Ovary (tissue), 3 donors: ENCODE results near the gene ANKRD33B.

Source experiments
- EP300 ChIP-seq: sonication (generic); formaldehyde crosslinking; IDR thresholded peaks from one replicate; pipeline ENCODE4 v1.6.1; 2017; ENCODE audit warnings: antibody characterized with exemption
- POLR2A ChIP-seq: fragments of 450-650 bp; IDR thresholded peaks from one replicate; pipeline ENCODE4 v1.6.1; 2017; ENCODE audit warnings: antibody characterized with exemption, mild to moderate bottlenecking, moderate library complexity
- TF ChIP-seq, protein P1 (sequence below), 3 donors: fragments of 450-650 bp in 2 of 3; fragments of 200-600 bp in 1 of 3; IDR thresholded peaks; one replicate each; pipeline versions ENCODE4 v1.5.1 to v1.8.0; 2016 to 2022; ENCODE audit warnings: antibody characterized with exemption in 3 of 3, mild to moderate bottlenecking in 1 of 3
- donor health status: DM: no; HTN: no; CAD: no.

DNA sequence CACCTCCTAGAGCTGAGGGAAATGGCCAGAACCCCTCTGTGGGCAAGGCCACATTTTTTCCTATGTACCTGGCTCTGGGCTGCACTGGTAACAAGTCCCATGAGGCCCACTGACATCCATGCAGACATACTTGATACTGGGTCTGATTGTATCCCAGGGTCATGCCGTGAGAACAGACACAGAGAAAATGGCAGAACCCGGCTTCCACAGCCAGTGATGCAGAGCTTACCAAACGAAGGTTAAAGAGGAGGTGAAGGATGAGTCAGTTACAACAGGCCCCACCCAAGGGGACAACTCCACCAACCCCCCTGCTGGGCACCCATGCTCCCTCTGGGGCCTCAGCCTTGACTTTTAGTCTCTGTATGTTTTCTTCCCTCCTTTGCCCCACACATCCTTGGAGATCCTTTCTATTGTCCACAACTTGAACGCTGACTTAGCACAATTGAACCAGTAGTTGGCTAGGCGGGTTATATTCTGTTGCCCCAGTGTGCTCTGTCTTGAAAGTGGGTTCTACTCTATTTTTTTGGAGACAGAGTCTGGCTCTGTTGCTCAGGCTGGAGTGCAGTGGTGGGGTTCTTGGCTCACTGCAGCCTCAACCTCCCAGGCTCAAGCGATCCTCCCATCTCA lies 103.7 kb downstream of the ANKRD33B start:
- TF ChIP-seq, protein P1, sequence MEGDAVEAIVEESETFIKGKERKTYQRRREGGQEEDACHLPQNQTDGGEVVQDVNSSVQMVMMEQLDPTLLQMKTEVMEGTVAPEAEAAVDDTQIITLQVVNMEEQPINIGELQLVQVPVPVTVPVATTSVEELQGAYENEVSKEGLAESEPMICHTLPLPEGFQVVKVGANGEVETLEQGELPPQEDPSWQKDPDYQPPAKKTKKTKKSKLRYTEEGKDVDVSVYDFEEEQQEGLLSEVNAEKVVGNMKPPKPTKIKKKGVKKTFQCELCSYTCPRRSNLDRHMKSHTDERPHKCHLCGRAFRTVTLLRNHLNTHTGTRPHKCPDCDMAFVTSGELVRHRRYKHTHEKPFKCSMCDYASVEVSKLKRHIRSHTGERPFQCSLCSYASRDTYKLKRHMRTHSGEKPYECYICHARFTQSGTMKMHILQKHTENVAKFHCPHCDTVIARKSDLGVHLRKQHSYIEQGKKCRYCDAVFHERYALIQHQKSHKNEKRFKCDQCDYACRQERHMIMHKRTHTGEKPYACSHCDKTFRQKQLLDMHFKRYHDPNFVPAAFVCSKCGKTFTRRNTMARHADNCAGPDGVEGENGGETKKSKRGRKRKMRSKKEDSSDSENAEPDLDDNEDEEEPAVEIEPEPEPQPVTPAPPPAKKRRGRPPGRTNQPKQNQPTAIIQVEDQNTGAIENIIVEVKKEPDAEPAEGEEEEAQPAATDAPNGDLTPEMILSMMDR (IDR thresholded peaks at IDR 0.05), result no peak
- TF ChIP-seq POLR2A (no peak), EP300 (no peak)
